GM12878 (cell line): ENCODE results near the gene CUL1.

ENCODE experiments used
- BCL3 ChIP-seq: IDR thresholded peaks from 2 replicates; pipeline ENCODE4 v1.6.1; 2011; ENCODE audit warnings: borderline replicate concordance, low read depth, mild to moderate bottlenecking, moderate library complexity, low read length; ENCODE audit not compliant: insufficient read depth, poor library complexity, severe bottlenecking
- CEBPB ChIP-seq, 2 experiments: fragments of 150-350 bp in 1 of 2; IDR thresholded peaks; 2 replicates each; pipeline ENCODE4 v1.6.1; 2012 to 2014; ENCODE audit warnings: low read depth in 2 of 2, low read length in 2 of 2, borderline replicate concordance in 1 of 2, inconsistent platforms in 1 of 2
- CTCF ChIP-seq, 3 experiments: IDR thresholded peaks in 2 of 3; conservative IDR thresholded peaks in 1 of 3; 2 replicates each; pipeline ENCODE4 v1.5.1; 2011; ENCODE audit warnings: low read depth in 3 of 3, low read length in 3 of 3, mild to moderate bottlenecking in 3 of 3, control low read depth in 2 of 3, moderate library complexity in 2 of 3, inconsistent platforms in 1 of 3, mixed read lengths in 1 of 3; ENCODE audit not compliant: control insufficient read depth in 2 of 3, insufficient read depth in 1 of 3; ENCODE audit errors: extremely low read depth in 1 of 3
- ELK1 ChIP-seq: IDR thresholded peaks from 2 replicates; pipeline ENCODE4 v1.6.1; 2012; ENCODE audit warnings: low read depth, low read length, improper control_type of control experiment
- EZH2 ChIP-seq: IDR thresholded peaks from 2 replicates; pipeline ENCODE4 v1.6.1; 2012; ENCODE audit warnings: low read depth, mild to moderate bottlenecking, control low read depth, inconsistent platforms, low read length, borderline replicate concordance; ENCODE audit not compliant: control insufficient read depth
- MAX ChIP-seq: IDR thresholded peaks from 2 replicates; pipeline ENCODE4 v1.6.1; 2012; ENCODE audit warnings: low read depth, low read length, improper control_type of control experiment
- MEF2A ChIP-seq: IDR thresholded peaks from 2 replicates; pipeline ENCODE4 v1.6.1; 2011; ENCODE audit warnings: low read depth, mild to moderate bottlenecking, low read length, moderate library complexity; ENCODE audit not compliant: insufficient read depth
- NFIC ChIP-seq: IDR thresholded peaks from 2 replicates; pipeline ENCODE4 v1.6.1; 2012; ENCODE audit warnings: low read depth, mild to moderate bottlenecking, inconsistent platforms, low read length, moderate library complexity
- SIX5 ChIP-seq: IDR thresholded peaks from 2 replicates; pipeline ENCODE4 v1.6.1; 2011; ENCODE audit warnings: mild to moderate bottlenecking, low read depth, low read length, moderate library complexity; ENCODE audit not compliant: severe bottlenecking
- SMARCA5 ChIP-seq: fragments of 450-650 bp; IDR thresholded peaks from 2 replicates; pipeline ENCODE4 v1.6.1; 2017; ENCODE audit warnings: mild to moderate bottlenecking
- TAF1 ChIP-seq: IDR thresholded peaks from 2 replicates; pipeline ENCODE4 v1.6.1; 2011; ENCODE audit warnings: mild to moderate bottlenecking, low read depth, low read length, borderline replicate concordance
- USF2 ChIP-seq: IDR thresholded peaks from 2 replicates; pipeline ENCODE4 v1.6.1; 2011; ENCODE audit warnings: low read depth, low read length, improper control_type of control experiment, borderline replicate concordance
- ZBTB33 ChIP-seq: fragments of 450-650 bp; IDR thresholded peaks from 2 replicates; pipeline ENCODE4 v1.6.1; 2017; ENCODE audit warnings: mild to moderate bottlenecking

GRCh38 chr7:148750442-148751355, 52.0 kb downstream of the CUL1 start:
- TF ChIP-seq CTCF (IDR thresholded peaks at IDR 0.05 in 2 of 3, conservative IDR thresholded peaks at IDR 0.05 in 1 of 3; ENCODE audit: control insufficient read depth in 2 of 3, extremely low read depth in 1 of 3, insufficient read depth in 1 of 3, low read depth in 3 of 3, low read length in 3 of 3): no peak
- no peak for TF ChIP-seq NFIC
- no peak for TF ChIP-seq EZH2
- no peak for TF ChIP-seq ZBTB33
- no peak for TF ChIP-seq MEF2A
- TF ChIP-seq ELK1: no peak
- TF ChIP-seq CEBPB (IDR thresholded peaks at IDR 0.05; ENCODE audit: borderline replicate concordance in 1 of 2, low read depth in 2 of 2, low read length in 2 of 2): no peak
- no peak for TF ChIP-seq USF2
- no peak for TF ChIP-seq MAX
- no peak for TF ChIP-seq TAF1
- TF ChIP-seq SIX5: no peak
- no peak for TF ChIP-seq BCL3
- no peak for TF ChIP-seq SMARCA5
